Prostate gland (tissue), 2 donors: ENCODE measurements around the gene FBXL7.

Experiments used
- CTCF ChIP-seq, 4 experiments: fragments of 200-600 bp in 2 of 4; fragments of 450-650 bp in 2 of 4; sonication (generic) in 2 of 4; IDR thresholded peaks; 1 replicate in 3 of 4; 2 replicates in 1 of 4; pipeline ENCODE4 v1.5.1; 2016 to 2019; ENCODE audit warnings: antibody characterized with exemption in 4 of 4, mild to moderate bottlenecking in 2 of 4, moderate library complexity in 2 of 4
- POLR2A ChIP-seq: fragments of 450-650 bp; IDR thresholded peaks from one replicate; pipeline ENCODE4 v1.6.1; 2016; ENCODE audit warnings: antibody characterized with exemption, mild to moderate bottlenecking
- POLR2AphosphoS5 ChIP-seq: sonication (generic); formaldehyde crosslinking; IDR thresholded peaks from one replicate; pipeline ENCODE4 v1.6.1; 2017; ENCODE audit warnings: antibody characterized with exemption

- TF ChIP-seq POLR2AphosphoS5 (no peak), POLR2A (no peak), CTCF (IDR thresholded peaks at IDR 0.05) (no peak)
These were observed 263.8 kb downstream of the FBXL7 start for GRCh38 chr5:15763754-15764153.
